Fibroblast of skin of left biceps (primary cell): Measurements from ENCODE around the gene BAG2.

Experiments
- DNase-seq, 2 experiments: peaks; one replicate each; pipeline ENCODE4 v3.0.0-alpha.2; 2013; ENCODE audit warnings: low read depth in 2 of 2

The BAG2 gene

GRCh38 chr6:57172136-57173055 lies at the start of gene BAG2:
BAG2 (plus strand) TSS chr6:57172326; CDS start chr6:57172698, 372 bp downstream.
- DNase-seq = peak; percentile 70 to 75

GRCh38 chr6:57123111-57123510 lies 49.0 kb upstream of the BAG2 start:
- no peak for DNase-seq

- no peak for DNase-seq
Measured at GRCh38 chr6:57127763-57128162, 44.4 kb upstream of the BAG2 start.

GRCh38 chr6:57130661-57131177 lies 41.4 kb upstream of the BAG2 start:
- no peak for DNase-seq

- DNase-seq = no peak
Measured at GRCh38 chr6:57134954-57135353, 37.2 kb upstream of the BAG2 start.

- peak in 1 of 2 experiments; percentile 8 for DNase-seq
Measured at GRCh38 chr6:57135885-57136284, 36.2 kb upstream of the BAG2 start.

GRCh38 chr6:57137350-57137749 lies 34.8 kb upstream of the BAG2 start:
- no peak for DNase-seq

- no peak for DNase-seq
Measured at GRCh38 chr6:57138026-57138425, 34.1 kb upstream of the BAG2 start.

GRCh38 chr6:57141451-57142177 lies 30.5 kb upstream of the BAG2 start:
- no peak for DNase-seq

GRCh38 chr6:57142178-57142525 lies 30.0 kb upstream of the BAG2 start:
- no peak for DNase-seq

- DNase-seq = no peak
Measured at GRCh38 chr6:57143690-57144089, 28.4 kb upstream of the BAG2 start.

- DNase-seq = no peak
Measured at GRCh38 chr6:57147401-57147800, 24.7 kb upstream of the BAG2 start.

- no peak for DNase-seq
Measured at GRCh38 chr6:57147955-57148858, 23.9 kb upstream of the BAG2 start.

- no peak for DNase-seq
Measured at GRCh38 chr6:57158658-57159057, 13.5 kb upstream of the BAG2 start.

- DNase-seq = no peak
Measured at GRCh38 chr6:57159127-57159526, 13.0 kb upstream of the BAG2 start.

- no peak for DNase-seq
Measured at GRCh38 chr6:57162028-57162427, 10.1 kb upstream of the BAG2 start.

GRCh38 chr6:57162516-57162915 lies 9.6 kb upstream of the BAG2 start:
- no peak for DNase-seq

- no peak for DNase-seq
Measured at GRCh38 chr6:57163956-57164355, 8.2 kb upstream of the BAG2 start.

- DNase-seq = no peak
Measured at GRCh38 chr6:57165080-57165479, 7.0 kb upstream of the BAG2 start.

- no peak for DNase-seq
Measured at GRCh38 chr6:57173056-57173885, 1.1 kb downstream of the BAG2 start.
